HG02588 (cell line): ENCODE data around the gene TANGO6.

Experiments
- ATAC-seq: cut with Tn5 transposase; IDR thresholded peaks from one replicate; pipeline ENCODE4 v1.9.1; 2021; ENCODE audit warnings: mild to moderate bottlenecking, moderate library complexity; ENCODE audit not compliant: unreplicated experiment

TANGO6 gene

DNA sequence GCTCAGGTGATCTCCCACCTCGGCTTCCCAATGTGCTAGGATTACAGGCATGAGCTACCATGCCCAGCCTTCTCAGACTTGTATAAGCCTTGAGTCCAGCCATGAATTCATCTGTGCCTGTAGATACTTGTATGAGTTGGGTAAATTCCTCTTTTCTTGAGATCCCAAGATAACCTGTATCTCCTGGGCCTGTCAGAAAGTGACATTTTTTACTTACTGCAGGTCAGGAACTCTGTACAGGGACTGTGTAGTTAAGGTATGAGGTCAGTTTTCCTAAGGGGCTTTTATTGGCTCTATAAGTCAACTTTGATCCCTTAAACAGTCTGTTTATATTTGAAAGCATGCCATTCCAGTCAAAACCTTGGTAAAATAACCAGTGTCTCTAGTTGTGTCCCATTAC, 155.8 kb downstream of the TANGO6 start:
- ATAC-seq = no peak

DNA sequence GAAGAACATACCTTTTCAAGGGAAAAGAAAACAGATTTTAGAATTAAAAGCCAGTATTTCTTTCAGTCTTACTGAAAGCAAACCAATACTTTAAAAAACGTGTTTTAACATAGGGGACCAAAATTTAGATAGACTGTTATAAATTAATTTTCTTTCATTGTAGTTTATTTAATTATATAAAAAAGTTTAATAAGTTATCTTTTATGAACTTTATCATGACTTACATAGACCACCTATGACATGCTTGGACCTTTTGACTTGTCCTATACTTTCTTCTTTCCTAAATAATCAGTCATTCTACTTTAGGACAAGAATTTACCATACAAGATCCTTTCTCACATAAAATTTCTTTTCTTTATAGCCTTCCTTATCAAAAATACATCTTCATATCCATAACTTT, 160.2 kb downstream of the TANGO6 start:
- ATAC-seq = no peak

DNA sequence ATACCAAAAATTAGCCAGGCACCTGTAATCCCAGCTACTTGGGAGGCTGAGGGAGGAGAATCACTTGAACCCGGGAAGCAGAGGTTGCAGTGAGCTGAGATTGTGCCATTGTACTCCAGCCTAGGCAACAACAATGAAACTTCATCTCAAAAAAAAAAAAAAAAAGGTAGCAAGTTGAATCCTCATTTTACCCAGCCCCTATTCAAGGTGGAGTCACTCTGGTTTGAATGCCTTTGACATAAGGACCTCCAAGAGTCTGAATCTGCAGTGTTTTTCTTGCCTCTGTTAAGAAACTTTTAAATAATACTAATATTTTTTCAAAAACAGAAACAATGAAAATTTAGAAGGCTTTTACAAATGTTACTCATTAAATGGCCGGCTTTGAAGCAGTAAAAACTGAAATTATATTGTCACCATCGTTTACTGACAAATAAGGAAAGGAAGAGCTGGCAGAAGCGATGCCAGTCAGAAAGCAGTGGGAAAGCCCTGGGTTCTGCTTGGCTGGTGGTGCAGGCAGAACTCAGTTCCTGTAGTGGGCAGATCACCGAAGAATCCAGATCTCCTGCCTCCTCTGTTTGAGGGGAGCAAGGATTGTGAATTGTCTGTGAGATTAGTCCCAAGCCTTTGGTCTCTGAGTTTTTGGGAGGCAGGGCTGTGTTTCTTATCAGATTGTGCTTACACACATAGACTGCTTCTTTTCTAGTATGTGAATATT, 162.5 kb downstream of the TANGO6 start:
- no peak for ATAC-seq

DNA sequence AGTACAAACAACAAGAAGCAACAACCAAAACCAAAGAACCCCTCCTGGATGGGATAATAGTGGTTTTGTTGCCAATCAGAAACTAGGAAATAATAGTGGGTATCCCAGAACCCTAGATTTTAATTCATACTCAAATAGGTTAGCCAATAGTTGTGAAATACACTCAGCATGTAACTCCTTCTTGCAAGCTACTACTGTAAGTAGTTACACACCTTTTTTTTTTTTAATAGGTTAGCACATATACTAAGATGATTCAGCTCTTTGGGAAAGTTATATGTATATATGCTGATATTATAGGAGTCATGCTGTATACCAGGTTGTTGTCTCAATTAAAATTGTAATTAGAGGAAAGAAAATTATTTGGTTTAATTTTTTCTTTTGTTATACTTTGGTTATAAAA, 169.6 kb downstream of the TANGO6 start:
- no peak for ATAC-seq

DNA sequence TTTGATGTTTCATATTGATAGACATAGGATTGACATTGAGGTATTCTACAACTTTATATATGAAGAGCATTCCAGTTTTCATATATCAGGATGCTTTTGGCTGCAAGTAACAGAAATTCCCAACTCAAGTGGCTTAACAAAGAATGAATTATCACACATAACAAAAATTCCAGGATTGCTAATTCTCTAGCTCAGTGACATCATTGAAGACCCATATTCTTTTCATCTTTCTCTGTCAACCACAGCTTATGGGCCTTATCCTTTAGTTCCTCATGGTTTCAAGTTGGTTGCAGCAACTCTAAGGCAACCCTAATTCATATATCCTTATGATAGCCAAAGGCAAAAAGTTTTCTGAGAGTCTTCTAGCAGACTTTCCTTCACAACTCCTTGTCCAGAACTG, 170.7 kb downstream of the TANGO6 start:
- no peak for ATAC-seq

DNA sequence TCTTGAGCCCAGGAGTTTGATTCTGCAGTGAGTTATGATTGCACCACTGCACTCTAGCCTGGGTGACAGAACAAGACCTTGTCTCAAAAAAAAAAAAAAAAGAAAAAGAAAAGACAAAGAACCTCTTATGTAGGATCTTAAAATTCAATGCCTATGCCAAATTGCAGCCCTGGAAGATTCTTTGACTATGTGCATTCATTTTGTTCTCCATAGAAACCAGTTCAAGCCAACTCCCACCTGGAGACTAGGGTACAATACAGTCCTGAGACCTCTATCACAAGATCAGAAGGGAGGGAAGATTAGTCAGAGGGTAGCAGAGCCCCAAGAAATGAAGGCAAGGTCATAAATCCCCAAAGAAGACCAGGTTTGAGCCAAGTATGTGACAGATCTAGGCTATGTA, 171.5 kb downstream of the TANGO6 start:
- ATAC-seq = no peak

DNA sequence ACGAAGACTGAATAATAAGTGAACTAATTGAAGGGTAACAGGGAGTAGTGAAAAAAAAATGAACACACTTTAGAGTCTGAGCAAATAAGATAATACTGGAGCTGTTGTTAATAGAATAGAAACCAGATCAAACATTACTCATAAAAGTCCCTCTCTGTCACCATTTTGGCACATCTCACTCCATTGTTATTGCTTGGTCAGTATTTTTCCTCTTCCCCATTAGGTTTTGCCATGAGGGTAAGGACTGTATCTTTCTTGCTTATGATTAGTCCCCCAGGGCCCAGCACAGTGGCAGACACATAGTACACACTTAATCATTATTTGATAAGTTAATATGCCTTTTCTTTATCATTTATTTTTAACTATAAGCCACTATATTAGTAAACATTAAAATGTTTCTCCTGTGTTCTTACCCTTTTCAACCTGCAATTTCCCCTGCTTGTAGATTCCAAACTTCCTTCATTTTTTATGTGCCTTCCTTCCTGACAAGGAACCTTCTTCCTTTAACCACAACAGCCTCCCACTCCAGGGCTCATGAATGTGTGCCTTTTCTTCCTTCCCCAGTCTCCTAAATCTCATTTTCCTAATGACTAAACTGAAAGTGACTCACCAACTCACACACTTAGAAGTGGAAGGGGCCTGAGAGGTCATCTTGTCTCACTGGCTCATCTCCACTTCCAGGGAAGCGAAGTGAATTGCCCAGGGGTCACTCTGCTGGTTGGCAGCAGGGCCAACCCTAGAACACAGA, 173.9 kb downstream of the TANGO6 start:
- ATAC-seq = no peak

DNA sequence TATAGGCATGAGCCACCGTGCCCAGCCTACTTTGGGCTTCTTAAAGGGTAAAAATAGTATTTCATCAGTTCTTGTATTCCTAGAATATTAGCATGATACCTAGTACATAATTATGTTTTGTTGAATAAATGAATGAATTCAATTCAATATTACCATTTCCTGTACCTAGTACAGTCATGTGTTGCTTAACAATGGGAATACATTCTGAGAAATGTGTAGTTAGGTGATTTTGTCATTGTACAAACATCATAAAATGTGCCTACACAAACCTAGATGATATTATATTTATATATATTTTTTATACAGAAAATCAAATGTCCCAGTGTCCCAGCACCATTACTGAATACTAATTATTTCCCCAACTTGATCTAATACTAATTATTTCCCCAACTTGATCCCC, 176.5 kb downstream of the TANGO6 start:
- ATAC-seq = no peak

DNA sequence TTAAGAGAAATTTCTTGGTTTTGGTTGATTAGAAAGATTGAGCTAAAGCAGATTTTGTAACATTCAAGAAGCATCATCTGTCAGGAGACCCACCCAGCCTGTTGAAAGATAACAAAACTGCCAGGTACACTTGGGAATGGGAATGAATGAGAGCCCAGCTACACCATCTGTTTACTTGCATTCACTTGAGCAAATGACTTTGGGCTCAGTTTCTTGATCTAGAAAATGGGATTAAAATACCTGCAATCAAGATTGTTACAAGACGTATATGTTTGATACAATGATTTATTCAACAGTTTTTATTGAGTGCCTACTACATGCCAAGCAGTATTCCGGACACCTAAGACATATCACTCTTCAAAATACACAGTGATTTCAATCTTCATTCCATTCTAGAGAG, 185.8 kb downstream of the TANGO6 start:
- no peak for ATAC-seq

DNA sequence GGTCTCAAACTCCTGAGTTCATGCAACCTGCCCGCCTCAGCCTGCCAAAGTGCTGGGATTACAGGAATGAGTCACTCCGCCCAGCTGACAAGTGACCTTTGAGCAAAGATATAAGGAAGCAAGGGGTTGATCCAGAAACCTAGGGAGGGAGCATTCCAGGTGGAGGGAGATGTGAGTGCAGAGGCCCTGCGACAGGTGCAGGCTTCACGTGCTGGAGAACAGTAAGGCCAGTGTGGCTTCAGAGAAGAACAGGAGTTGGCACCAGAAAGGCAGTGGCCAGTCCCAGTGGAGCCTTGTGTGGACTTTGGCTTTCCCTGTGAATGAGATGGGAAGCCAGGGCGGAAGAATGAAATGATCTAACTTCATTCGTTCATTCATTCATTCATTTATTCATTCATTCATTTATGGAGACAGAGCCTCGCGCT, 188.6 kb downstream of the TANGO6 start:
- no peak for ATAC-seq

DNA sequence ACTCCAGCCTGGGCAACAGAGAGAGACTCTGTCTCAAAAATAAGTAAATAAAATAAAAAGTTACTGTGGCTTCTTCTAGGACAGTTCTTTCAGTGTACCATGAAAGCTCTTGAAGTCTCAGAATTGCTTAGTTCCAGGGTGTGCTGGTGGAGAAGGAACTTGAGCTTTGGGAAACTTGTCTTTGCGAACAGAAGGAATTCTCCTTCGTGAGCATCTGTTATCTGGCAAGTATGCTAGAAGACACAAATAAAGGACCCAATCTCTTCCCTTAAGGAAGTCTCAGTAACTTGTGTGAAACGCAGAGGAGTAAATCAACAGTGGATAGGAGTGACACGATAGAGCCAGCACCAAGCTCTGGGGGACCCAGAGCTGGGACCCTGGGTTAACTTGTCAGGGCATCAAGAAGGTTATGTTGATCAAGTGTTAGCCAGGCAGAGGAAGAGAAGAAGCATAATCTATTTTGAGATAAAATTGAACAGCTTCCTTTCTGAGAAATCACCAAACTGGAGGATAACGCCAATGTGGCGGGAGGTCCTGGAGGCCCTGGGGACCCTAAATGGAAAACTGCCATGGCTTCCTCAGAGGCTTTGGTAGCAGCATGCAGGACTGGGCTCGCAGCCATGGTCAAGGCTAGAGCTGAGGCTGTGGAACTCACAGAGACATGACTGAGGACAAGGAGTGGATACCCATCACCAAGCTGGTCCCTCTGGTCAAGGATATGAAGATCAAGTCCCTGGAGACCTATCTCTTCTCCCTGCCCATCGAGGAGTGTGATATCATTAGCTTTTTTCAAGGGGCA, 190.0 kb downstream of the TANGO6 start:
- ATAC-seq = no peak

DNA sequence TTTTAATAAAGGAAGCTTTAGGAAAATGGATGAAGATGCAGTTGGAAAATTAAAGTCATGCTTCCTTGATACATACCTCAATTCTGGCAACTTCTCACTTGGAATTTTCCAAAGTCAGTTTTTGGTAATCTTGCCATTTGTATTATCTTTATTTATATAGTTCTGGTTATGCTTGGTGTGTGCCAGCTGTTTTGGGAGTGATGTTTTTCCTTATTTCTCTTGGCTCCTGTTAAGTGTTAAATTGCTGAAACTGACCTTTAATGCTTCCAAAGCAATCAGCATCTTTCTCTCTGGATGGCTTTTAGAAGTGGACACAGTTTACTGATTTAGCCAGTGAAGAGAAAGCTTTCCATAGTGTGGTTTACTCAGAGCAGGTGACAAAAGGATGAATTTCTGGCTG, 192.0 kb downstream of the TANGO6 start:
- ATAC-seq = no peak

DNA sequence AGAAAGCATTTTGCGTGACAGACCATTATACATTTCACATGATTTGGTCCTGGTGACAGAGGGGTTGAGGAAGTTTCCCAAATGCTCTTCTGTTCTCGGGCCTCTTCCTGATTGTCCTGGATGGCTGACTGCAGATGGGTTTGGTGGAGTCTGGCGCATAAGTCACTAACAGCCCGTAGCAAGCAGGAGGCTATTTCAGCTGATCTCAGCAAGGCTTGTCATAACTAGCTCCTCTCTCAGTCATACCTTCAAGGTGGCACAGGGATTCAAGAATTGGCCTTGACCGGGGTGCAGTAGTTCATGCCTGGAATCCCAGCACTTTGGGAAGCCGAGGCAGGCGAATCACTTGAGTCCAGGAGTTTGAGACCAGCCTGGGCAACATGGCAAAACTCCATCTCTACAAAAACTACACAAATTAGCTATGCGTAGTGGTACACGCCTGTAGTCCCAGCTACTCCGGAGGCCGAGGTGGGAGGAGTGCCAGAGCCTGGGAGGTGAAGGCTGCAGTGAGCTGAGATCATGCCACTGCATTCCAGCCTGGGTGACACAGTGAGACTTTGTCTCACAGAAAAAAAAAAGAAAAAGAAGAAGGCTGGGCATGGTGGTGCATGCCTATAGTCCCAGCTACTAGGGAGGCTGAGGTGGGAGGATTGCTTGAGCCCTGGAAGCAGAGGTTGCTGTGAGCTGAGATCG, 193.2 kb downstream of the TANGO6 start:
- no peak for ATAC-seq

DNA sequence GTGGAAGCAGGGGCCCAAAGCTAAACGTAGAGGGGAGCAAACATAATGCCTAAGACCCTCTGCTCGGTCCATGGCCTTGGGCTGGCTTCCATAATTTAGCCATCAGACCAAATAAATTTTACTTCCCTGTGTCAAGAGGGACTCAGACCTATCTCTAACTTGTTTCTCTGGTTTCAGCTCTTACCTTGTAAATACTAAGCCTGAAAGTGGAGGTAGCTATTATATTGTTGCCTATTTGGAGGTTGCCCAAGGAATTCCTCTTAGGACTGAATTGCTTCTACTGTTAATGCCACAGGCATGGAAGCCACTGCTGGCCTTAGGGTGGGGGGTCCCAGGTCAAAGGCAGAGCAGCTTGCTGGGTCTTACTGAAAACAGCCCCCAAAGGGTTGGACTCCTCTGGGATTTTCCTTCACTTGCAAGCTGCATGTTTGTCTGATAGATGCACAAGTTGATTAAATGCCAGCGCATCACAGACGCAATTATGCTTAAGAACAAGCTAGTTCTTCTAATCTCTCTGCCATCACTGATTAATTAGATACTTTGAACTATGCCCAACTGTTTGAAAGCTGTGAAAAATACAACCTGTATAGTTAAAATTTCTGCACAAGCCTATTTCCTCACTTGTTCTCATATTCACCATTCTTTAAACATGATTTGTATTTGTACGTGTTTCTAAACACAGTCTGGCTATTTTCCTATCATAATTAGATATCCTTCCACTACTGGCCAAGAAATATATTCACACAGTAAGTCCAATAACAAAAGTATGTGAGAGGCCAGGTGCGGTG, 194.2 kb downstream of the TANGO6 start:
- no peak for ATAC-seq

DNA sequence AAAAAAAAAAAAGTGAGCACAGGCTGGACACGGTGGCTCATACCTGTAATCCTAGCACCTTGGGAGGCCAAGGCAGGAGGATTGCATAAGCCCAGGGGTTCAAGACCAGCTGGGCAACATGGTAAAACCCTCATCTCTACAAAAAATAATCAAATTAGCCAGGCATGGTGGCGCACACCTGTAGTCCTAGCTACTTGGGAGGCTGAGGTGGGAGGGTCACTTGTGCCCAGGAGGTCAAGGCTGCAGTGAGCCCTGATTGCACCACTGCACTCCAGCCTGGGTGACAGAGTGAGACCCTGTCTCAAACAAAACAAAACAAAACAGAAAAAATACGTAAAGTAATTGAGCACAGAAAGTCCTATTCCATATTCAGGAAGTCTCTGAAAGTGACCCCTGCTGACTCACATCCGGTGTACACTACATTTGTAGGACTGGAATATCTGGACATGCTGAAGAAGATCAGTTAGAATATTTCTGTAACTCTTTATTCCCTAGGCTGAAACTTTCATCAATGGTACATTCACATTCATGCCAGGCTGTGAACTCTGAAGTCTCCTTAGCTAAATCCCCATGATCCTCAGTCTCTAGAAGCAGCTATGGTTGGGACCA, 196.1 kb downstream of the TANGO6 start:
- ATAC-seq = no peak

DNA sequence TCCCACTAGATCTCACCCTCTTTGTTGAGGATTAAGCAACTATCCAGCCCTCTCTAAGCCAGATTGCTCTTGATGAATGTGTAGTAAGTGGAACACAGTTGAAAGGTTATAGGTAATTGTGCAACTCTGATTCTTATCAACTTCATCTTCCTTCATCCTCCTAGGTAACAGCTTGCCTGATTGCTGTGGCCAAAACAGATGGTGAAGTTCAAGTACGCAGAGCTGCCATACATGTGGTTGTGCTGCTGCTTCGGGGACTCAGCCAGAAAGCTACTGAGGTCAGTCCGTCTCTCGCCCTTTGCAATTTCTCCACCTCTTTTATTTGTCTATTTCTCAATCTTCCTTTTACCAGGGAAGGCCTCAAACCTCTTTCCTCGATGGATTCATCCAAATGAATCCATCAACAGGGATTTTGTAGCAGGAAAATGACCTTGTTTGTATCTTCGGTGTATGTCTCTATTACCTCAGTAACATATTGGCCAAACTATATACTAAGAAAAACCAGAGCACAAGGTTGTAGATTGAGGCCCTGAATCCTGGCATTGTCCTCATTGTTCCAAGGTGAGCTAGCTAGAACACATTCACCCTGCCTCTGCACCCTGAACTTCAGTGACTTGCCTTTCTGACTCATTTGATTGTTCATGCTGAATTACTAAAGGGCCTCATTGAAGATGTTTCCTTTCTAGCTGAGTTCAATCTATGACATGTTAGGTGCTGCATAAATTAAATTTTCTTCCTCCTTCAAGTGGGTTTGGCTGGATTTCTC, 197.0 kb downstream of the TANGO6 start:
- no peak for ATAC-seq

DNA sequence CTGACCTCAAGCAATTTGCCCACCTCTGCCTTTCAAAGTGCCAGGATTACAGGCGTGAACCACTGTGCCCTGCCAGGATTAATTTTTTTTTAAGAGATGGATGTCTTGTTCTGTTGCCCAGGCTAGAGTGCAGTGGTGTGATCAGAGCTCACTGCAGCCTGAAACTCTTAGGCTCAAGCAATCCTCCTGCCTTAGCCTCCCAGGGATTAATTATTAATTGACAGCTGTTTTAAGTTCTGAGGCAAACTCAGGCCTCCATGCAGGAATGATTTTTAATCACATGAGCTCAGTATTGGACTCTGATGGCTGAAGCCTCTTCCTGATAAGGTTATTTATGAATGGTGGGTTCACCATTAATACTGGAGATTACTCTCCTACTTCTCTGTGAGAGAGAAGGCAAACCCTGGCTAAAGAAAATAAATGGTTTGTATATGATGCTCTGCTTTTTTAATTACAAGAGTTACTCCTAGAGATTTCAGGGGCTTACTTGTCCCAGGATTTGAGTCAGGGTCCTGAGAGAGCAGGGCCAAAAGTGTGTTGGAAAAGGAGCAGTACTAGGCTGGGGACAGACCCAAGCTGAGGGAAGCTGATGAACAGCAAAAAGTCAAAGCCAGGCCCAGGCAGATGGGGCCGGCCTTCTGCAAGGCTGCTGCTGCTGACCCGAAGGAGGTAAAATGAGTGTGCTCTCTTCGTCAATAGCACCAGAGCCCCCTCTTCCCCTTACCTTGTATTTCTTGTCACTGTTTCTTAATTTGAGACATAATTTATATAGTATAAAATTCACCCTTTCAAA, 205.2 kb downstream of the TANGO6 start:
- no peak for ATAC-seq

DNA sequence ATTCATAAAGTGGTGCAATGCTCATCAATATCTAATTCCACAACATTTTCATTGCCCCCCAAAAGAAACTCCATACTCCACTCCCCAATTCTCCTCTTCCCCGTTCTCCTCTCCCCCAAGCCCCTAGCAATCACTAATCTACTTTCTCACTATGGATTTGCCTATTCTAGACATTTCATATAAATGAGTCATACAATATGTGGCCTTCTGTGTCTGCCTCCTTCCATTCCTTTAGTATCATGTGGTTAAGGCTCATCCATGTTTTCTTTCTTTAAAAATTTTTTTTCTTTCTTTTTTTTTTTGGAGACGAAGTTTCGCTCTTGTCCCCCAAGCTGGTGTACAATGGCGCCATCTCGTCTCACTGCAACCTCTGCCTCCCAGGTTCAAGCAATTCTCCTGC, 205.8 kb downstream of the TANGO6 start:
- ATAC-seq = no peak
